ENCODE measurements around the gene ELOVL2.
A peak's percentile ranks its signal among the peaks of the same experiment; 100 is the strongest.

The ELOVL2 gene

GRCh38 chr6:10976571-10976970, 67.5 kb downstream of the ELOVL2 start:
- DNase-seq = no peak

- no peak for DNase-seq
These were observed 71.9 kb downstream of the ELOVL2 start for GRCh38 chr6:10972196-10972595.

- DNase-seq = no peak
These were observed 73.4 kb downstream of the ELOVL2 start for GRCh38 chr6:10970731-10971130.

GRCh38 chr6:10968776-10969175, 75.3 kb downstream of the ELOVL2 start:
- DNase-seq = no peak

GRCh38 chr6:10964684-10965083, 79.4 kb downstream of the ELOVL2 start:
- DNase-seq = no peak

GRCh38 chr6:10963113-10963512, 81.0 kb downstream of the ELOVL2 start:
- DNase-seq = no peak

GRCh38 chr6:10962673-10963072, 81.4 kb downstream of the ELOVL2 start:
- DNase-seq = no peak

GRCh38 chr6:10961837-10962236, 82.3 kb downstream of the ELOVL2 start:
- no peak for DNase-seq

GRCh38 chr6:10960171-10960570, 83.9 kb downstream of the ELOVL2 start:
- no peak for DNase-seq

- no peak for DNase-seq
These were observed 86.7 kb downstream of the ELOVL2 start for GRCh38 chr6:10957414-10957886.

GRCh38 chr6:10956776-10957175, 87.3 kb downstream of the ELOVL2 start:
- no peak for DNase-seq

- DNase-seq = peak; percentile 43
These were observed 89.5 kb downstream of the ELOVL2 start for GRCh38 chr6:10954590-10955010.

- no peak for DNase-seq
These were observed 92.3 kb downstream of the ELOVL2 start for GRCh38 chr6:10951675-10952282.

GRCh38 chr6:10949579-10950490, 94.3 kb downstream of the ELOVL2 start:
- no peak for DNase-seq

- DNase-seq = no peak
These were observed 96.1 kb downstream of the ELOVL2 start for GRCh38 chr6:10947966-10948365.

- DNase-seq = no peak
These were observed 98.3 kb downstream of the ELOVL2 start for GRCh38 chr6:10945845-10946244.

GRCh38 chr6:10939840-10940239, 104.3 kb downstream of the ELOVL2 start:
- no peak for DNase-seq

GRCh38 chr6:10933126-10933525, 111.0 kb downstream of the ELOVL2 start:
- DNase-seq = no peak

All from NCI-H1436 (cell line).